ENCODE measurements around the gene HSPA12A.
A peak's percentile ranks its signal among the peaks of the same experiment; 100 is the strongest.

HSPA12A gene

GRCh38 chr10:116741391-116742351 is 695 bp downstream of the HSPA12A start:
- DNase-seq, result peak; percentile 40

DNA sequence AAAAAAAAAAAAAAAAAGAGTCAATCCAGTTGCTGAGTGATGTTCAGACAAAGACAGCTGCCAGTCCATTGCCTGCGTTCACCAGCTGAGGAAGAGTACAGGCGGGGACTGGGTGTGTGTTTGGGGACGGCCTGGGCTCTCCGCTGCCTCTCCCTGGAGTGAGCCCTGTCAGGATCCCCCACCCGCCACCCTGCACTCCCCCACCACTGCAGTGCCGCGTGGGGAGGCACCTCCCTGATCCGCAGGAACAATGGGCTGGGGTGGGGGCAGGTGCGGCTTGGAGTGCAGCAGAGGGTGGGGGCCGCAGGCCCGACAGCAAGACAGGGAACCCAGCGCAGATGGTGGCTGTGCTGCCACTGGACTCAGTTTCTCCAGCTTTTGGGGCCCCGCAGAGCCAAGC is 1.4 kb downstream of the HSPA12A start:
- no peak for DNase-seq

DNA sequence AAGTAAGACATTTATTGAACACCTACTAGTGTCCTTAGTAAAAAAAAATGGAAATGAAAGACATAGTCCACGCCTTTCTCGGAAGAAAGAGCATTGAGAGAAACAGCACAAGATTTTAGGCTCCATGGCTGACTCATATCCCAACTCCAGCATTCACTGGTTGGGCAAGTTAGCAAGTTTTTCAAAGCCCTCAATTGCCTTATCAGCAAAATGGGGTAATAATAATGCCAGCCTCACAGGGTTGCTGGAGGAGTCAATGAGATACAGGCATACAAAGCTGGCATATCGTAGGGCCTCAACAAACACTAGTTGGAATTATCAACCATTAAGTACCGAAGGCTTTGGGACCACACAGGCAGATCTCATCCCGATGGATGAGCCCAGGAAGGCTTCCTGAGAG is 4.0 kb downstream of the HSPA12A start:
- no peak for DNase-seq

DNA sequence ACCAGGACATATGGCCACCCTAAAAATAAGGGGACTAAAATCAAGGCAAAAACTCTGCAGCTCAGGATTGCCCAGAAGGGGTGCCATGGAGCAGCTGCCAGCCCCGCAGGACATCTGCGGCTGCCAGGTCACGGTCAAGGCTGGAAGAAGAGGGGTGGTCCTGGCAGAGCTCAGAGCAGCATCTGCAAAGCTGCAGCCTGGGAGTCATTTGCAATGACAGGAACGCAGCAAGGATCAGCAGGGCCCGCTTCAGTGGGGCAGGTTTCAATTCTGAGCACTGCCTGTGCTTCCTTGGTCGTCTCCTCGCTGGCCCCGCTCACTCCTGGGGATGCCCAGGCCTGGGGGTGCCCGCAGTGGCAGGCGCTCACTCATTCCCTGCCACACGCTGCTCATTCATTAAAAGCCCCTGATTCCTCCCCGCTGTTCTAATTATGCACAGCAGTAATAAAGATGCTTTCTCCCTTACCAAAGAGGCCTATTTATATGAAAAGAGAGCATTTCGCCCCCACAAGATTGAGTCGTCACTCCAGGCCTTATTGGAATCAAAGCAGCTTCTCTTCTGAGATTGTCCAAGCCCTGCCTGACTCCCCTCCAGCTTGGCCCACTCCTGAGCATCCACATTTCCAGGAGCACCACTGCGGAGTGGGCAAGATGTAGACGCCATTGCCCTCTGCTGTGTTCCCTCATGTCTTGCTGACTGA is 4.6 kb downstream of the HSPA12A start:
- DNase-seq, result peak; percentile 46

DNA sequence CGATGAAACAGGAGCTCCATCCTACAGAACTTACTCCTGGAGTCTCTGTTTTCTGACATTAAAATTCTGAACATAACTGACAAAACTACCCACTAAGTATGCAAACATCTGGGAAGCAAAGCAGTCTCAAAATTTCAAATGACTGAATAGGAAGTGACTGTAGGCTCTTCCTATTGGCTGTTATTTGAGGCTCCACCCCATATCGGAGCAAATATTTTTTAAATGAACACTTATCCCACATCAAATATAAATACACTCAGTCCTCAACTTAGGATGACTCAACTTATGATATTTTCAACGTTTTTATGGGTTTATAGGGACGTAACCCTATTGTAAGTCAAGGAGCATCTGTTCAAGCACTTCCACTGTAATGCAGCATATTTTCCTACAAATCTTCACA is 8.8 kb downstream of the HSPA12A start:
- DNase-seq, result no peak

- no peak for DNase-seq
Observed at GRCh38 chr10:116732573-116732972, 9.8 kb downstream of the HSPA12A start.

DNA sequence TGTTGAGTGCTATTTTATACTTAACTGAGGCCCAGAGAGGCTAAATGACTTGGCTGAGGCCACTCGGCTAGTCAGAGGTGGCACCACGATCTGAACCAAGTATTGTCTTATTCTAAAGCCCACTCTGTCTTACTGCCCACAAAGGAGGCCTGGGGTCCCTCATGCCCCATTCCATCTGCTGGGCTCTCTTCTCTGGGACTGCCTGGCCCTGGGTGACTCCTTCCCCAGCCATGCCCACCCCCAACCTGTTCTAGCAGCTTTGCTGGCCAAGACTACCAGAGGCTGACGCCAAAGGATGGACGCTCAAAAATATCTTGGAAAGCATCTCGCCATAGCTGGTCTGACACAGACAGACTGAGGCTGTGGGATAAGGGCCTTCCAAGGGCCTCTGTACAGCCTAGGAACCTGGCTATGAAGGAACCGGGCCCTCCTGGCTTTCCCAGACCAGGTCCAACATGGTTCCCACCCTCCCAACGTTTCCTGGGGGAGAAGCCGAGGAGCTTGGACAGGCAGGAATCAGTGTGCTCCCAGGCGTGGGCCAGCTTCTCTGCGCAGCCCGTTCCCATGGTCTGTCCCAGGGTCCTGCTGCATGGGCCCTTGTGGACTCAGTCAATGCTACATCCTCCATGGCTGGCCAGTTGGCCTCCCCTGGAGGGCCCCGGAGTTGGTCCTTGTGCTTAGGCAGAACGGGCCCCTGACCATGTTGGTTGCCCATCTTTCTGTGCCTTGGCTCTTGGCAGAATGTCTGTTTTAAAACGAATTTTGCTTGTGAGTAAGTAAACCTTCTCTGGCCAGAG is 11.7 kb downstream of the HSPA12A start:
- DNase-seq, result no peak

GRCh38 chr10:116729243-116729642 is 13.1 kb downstream of the HSPA12A start:
- DNase-seq, result no peak

DNA sequence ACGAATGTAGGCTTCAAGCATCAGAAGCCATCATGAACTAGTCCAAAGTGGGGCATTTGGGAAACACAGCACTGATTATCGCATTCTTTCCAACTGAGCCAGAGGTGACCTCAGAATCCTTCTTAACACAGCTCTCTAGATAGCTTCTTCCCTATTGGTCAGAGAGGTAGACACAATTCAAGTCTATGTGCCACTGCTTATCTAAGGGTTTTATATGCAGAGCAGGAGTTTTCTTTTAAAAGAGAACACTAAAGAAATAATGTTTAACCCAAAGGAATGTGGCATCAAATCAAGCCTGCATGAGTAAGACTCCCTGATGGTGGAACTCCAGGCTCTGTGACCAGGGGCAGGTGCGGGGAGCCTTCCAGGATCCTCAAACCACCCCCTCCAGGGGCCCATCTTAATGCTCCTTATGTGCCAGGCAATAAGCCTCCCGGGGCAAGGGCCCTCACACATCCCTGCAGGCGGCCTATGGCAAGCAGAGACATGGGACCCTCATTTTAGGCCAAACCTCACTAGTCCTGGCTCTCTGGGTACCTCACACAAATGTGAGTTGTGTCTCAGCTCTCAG is 13.8 kb downstream of the HSPA12A start:
- DNase-seq, result no peak

GRCh38 chr10:116723428-116724281 is 18.7 kb downstream of the HSPA12A start:
- DNase-seq, result no peak

- DNase-seq, result no peak
Observed at GRCh38 chr10:116722736-116723427, 19.5 kb downstream of the HSPA12A start.

DNA sequence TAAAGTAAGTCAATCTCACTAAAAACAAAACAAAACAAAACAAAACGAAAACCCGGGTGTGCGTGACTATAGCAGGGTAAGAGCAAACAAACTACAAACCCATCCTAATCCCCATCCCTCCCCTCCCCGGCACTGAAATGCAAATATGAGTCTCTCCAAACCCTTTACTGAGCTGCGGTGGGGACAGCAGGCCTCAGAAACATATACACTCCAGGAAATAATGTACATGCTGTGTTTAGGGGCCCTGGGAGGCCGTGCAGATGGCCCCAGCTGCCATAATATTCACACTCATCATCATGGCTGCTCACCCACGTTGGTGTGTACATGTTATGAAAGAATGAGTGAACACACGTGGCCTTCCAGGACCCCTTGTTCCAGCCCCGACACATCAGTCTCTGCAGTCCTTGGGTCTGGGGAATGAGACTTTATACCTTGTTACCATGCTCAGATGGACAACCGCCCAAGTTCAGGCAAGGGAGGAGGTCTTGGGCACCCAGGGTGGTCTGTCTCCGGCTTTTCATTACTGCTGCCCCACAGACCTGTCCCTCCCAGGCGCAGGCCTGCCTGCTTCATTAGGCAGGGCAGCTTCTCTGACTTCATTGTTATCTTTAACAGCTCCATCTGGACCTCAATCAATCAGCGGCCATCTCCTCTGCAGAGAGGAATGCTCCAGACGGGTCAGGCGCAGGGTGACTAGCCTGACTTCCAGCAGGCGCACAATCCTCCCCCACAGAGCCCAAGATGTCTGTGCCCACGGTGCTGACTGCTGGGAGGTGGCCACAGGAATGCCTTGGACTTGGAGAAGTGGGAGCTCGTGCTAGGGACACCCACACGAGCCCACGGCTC is 20.6 kb downstream of the HSPA12A start:
- DNase-seq, result no peak

GRCh38 chr10:116720668-116721546 is 21.5 kb downstream of the HSPA12A start:
- DNase-seq, result no peak

GRCh38 chr10:116720241-116720643 is 22.1 kb downstream of the HSPA12A start:
- DNase-seq, result no peak

GRCh38 chr10:116719804-116720203 is 22.6 kb downstream of the HSPA12A start:
- no peak for DNase-seq

DNA sequence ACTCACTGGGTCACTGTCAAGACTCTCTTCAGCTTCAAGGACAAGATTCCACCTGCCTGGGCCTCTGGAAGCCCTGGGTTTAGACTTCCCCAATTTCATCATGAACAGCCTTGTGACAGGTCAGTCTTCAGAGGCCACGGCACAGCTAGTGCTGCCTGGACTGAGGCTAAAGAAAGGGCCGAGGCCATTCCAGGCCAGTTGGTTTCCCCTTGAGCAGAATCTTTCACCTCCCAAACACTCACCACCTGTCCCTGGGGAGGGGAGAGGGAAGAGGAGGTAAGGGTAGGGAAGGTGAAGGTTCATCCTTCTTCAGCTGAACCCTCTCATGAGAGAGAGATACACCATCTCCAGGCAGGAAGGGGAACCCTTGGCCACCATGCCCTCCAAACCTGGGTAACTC is 24.3 kb downstream of the HSPA12A start:
- DNase-seq, result no peak

DNA sequence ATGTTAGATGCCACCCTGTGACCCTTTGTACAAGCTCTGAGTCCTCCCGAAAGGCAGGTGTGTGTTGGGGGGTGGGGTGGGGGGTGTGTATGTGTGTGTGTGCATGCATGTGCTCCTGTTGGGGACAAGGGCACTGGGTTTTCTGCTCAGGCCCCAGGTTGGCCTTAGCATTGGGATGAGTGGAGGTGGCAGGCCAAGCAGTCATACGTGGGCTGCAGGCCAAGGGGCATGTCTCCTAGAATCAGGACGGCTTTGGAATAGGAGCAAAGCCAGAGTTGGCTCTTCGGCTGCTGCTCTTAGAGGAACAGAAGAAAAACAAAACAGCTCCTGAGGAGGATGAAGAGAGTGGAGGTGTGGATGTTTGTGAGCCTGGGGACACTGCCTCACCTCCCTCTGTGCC is 26.0 kb downstream of the HSPA12A start:
- DNase-seq, result no peak

DNA sequence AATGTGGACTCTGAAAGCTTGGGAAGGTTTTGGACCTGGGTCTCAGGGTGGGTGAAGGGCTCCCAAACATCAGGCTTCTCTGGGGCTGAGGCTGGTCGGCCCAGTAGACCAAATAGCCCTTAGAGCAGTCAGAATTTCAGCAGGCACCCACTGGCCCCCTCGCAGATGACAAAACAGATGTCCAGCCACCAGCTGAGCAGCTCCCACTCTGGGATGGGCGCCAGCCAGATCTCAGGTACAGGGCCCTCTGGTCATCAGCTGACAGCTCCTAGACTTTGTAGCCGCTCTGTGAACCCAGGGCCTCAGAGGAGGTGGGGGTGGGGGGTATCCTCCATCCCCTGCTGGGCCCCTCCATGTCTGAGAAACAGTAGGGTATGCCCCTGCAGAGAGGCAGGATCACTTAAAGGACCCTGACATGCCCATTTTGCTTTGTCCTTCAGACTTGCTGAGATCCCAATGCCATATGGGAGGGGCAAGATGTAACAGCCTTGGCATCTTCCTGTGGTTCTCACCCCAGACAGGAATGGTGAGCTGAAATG is 26.5 kb downstream of the HSPA12A start:
- no peak for DNase-seq

DNA sequence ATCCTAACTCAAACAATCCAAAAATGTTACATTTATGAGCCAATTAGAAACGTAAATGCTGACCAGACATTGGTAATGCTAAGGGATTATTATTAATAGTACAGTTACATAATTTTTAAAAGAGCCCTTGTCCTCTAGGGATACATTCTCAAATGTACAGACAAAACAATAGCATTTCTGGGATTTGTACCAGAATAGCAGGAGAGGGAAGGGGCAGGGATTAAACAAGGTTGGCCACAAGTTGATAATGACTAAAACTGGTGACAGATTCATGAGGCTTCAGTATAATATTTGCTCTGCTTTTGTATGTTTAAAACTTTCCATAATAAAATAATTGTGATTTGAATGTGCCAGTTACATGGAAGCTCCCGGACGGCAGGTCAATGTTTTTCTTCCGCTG is 27.0 kb downstream of the HSPA12A start:
- no peak for DNase-seq

Data from right hindlimb (tissue), 1 donor.